A549 (cell line): ENCODE data around the gene LAMTOR4. TPM values are rescaled to one million over a fixed set of nuclear protein-coding genes. Genes with fewer than 3 reads are reported as not detected.
"Not testable (repeated sequence)": the region's sequence is repeated elsewhere in the genome, so short reads cannot be mapped to it uniquely, and the experiment has no call there.

ENCODE experiments used
- ATAC-seq, 2 experiments: fragments of 200-7000 bp in 1 of 2; fragments of >200 bp in 1 of 2; cut with Nextera tagmentation in 1 of 2; cut with Tn5 transposase in 1 of 2; 3 replicates each; pipeline versions ENCODE4 v1.8.0 to v1.9.1; 2018 to 2020; ENCODE audit warnings: mild to moderate bottlenecking in 1 of 2, moderate library complexity in 1 of 2
- CTCF ChIA-PET: fragments of 300-600 bp; sonication (Branson Sonifier 250); formaldehyde crosslinking; extraction: SDS; loops from one replicate; lab custom pipeline; 2021; ENCODE audit warnings: antibody characterized with exemption, inconsistent platforms; lab: Yijun Ruan, JAX
- POLR2A ChIA-PET: fragments of 350-600 bp; formaldehyde crosslinking; extraction: SDS; loops from one replicate; lab custom pipeline; 2021; ENCODE audit warnings: antibody characterized with exemption, inconsistent platforms; lab: Yijun Ruan, JAX
- DNase-seq, 2 experiments: peaks; one replicate each; pipeline versions ENCODE4 v3.0.0 to v3.0.0-alpha.2; 2011 to 2016; ENCODE audit warnings: low read depth in 1 of 2, low spot score in 1 of 2
- FAIRE-seq: peaks from 2 replicates; lab custom pipeline; 2011; peaks lifted over from hg19 to GRCh38; lab: Jason Lieb, UNC
- H3K27ac ChIP-seq, 2 experiments: fragments of >200 bp; sonication (Bioruptor Twin); formaldehyde crosslinking; 3 replicates each; pipeline ENCODE4 v1.5.1; 2016 to 2017
- H3K4me1 ChIP-seq: fragments of >200 bp; sonication (Bioruptor Twin); formaldehyde crosslinking; 3 replicates; pipeline ENCODE4 v1.6.1; 2016
- H3K4me2 ChIP-seq: fragments of >200 bp; sonication (Bioruptor Twin); formaldehyde crosslinking; 3 replicates; pipeline ENCODE4 v1.6.1; 2016
- H3K4me3 ChIP-seq: fragments of >200 bp; sonication (Bioruptor Twin); formaldehyde crosslinking; 3 replicates; pipeline ENCODE4 v1.5.1; 2016
- H3K9me3 ChIP-seq: fragments of >200 bp; sonication (Bioruptor Twin); formaldehyde crosslinking; 3 replicates; pipeline ENCODE4 v1.6.1; 2016
- CHD2 ChIP-seq: fragments of 150-350 bp; IDR thresholded peaks from 2 replicates; pipeline ENCODE4 v1.6.1; 2014; ENCODE audit warnings: low read length; ENCODE audit not compliant: partially characterized antibody
- CHD4 ChIP-seq: fragments of 200-600 bp; sonication (generic); IDR thresholded peaks from 2 replicates; pipeline ENCODE4 v1.6.1; 2016; ENCODE audit warnings: antibody characterized with exemption, mild to moderate bottlenecking, borderline replicate concordance
- EHMT2 ChIP-seq: fragments of 200-600 bp; sonication (generic); IDR thresholded peaks from 2 replicates; pipeline ENCODE4 v1.6.1; 2016; ENCODE audit warnings: antibody characterized with exemption, low read depth, mild to moderate bottlenecking, moderate library complexity
- FOXS1 ChIP-seq: fragments of 250-450 bp; sonication (Bioruptor Pico); IDR thresholded peaks from 2 replicates; pipeline ENCODE4 v1.5.0; 2020; ENCODE audit warnings: mild to moderate bottlenecking, moderate library complexity
- HOXA7 ChIP-seq: fragments of 250-450 bp; sonication (Bioruptor Pico); IDR thresholded peaks from 2 replicates; pipeline ENCODE4 v1.5.0; 2020; ENCODE audit warnings: mild to moderate bottlenecking, moderate library complexity
- HOXB13 ChIP-seq: fragments of 250-450 bp; sonication (Bioruptor Pico); IDR thresholded peaks from 2 replicates; pipeline ENCODE4 v1.5.0; 2020; ENCODE audit warnings: low read depth, mild to moderate bottlenecking, moderate library complexity
- MAFK ChIP-seq: fragments of 450-650 bp; IDR thresholded peaks from 2 replicates; pipeline ENCODE4 v1.6.1; 2014; ENCODE audit not compliant: partially characterized antibody
- MAZ ChIP-seq: fragments of 150-350 bp; IDR thresholded peaks from 2 replicates; pipeline ENCODE4 v1.6.1; 2014; ENCODE audit warnings: antibody characterized with exemption, low read depth, low read length, borderline replicate concordance
- MYC ChIP-seq: IDR thresholded peaks from 2 replicates; pipeline ENCODE4 v1.6.1; 2012; ENCODE audit warnings: mild to moderate bottlenecking, inconsistent platforms, low read length, improper control_type of control experiment, borderline replicate concordance
- RAD21 ChIP-seq, 2 experiments: fragments of >200 bp in 1 of 2; sonication (Bioruptor Twin) in 1 of 2; formaldehyde crosslinking in 1 of 2; IDR thresholded peaks in 1 of 2; conservative IDR thresholded peaks in 1 of 2; 2 replicates in 1 of 2; 3 replicates in 1 of 2; pipeline ENCODE4 v1.6.1; 2012 to 2018; ENCODE audit warnings: inconsistent platforms in 1 of 2
- RCOR1 ChIP-seq: fragments of 150-350 bp; IDR thresholded peaks from 2 replicates; pipeline ENCODE4 v1.6.1; 2014; ENCODE audit warnings: antibody characterized with exemption, low read length, low read depth
- RNF2 ChIP-seq: fragments of 200-600 bp; sonication (generic); IDR thresholded peaks from 2 replicates; pipeline ENCODE4 v1.6.1; 2016; ENCODE audit warnings: low read depth, mild to moderate bottlenecking, antibody characterized with exemption, moderate library complexity, borderline replicate concordance
- SREBF2 ChIP-seq: fragments of 450-650 bp; IDR thresholded peaks from 2 replicates; pipeline ENCODE4 v1.6.1; 2014; ENCODE audit warnings: mild to moderate bottlenecking, moderate library complexity
- WGBS: methylation state at CpG from one replicate; pipeline ENCODE4 v1.1.6; 2017; ENCODE audit errors: missing lambda C conversion rate; 5-methylcytosine and 5-hydroxymethylcytosine counted together
- polyA plus RNA-seq, 4 experiments: library from polyadenylated mRNA; depleted of rRNA in 3 of 4; stranded (reverse); fragments of >200 nt; fragmentation: RNase III in 1 of 4; extraction: RNeasy Plus Mini Kit Qiagen cat#74134 plus additional on column Dnase treatment in 1 of 4; gene quantifications; 2 replicates in 3 of 4; 3 replicates in 1 of 4; pipeline ENCODE4 v1.2.3, GENCODE V29; 2011 to 2017
- TF ChIP-seq, protein P1 (sequence below): IDR thresholded peaks from 2 replicates; pipeline ENCODE4 v1.6.1; 2012
- TF ChIP-seq, protein P2 (sequence below): fragments of >200 bp; sonication (Bioruptor Twin); formaldehyde crosslinking; IDR thresholded peaks from 3 replicates; pipeline ENCODE4 v1.6.1; 2016

Gene LAMTOR4
- polyA plus RNA-seq, 2 of the 4 experiments (the other 2 are of a cell fraction): 123 to 177 TPM

DNA sequence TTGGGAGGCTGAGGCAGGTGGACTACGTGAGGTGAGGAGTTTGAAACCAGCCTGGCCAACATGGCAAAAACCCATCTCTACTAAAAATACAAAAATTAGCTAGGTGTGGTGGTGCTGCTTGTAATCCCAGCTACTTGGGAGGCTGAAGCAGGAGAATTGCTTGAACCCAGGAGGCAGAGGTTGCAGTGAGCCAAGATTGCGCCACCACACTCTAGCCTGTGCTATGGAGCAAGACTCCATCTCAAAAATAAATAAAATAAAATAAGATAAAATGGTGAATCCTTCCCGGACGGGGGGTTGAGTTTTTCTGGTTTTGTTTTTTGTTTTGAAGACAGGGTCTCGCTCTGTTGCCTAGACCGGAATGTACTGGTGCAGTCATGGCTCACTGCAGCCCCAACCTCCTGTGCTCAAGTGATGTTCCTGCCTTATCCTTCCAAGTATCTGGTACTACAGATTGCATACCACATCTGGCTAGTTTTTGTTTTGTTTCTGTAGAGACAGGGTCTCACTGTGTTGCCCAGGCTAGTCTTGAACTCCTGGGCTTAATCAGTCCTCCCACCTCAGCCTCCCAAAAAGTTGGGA is 43.7 kb downstream of the LAMTOR4 start:
- WGBS: 91% methylated on average over 6 of the region's 6 CpGs
- H3K4me2 ChIP-seq, DNase-seq, H3K4me3 ChIP-seq, H3K27ac ChIP-seq, H3K4me1 ChIP-seq, H3K9me3 ChIP-seq, ATAC-seq, FAIRE-seq, POLR2A ChIA-PET: not testable (repeated sequence)
- CTCF ChIA-PET: interaction anchor here (2.7 kb wide), 1 partner anchor 59 kb away, joined by 14 read pairs; no protein-coding TSS in a partner anchor

DNA sequence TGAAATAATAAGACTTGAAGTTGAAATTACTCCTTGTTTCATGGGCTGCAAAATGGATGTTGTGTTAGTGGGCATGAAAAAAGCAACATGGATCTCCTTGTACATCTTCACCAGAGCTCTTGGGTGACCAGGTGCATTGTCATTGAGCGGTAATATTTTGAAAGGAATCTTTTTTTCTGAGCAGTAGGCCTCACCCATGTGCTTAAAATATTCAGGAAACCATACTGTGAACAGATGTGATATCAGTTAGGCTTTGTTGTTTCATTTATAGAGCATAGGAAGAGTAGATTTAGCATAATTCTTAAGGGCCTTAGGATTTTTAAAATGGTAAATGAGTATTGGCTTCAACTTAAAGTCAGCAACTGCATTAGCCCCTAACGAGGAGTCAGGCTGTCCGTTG is 44.3 kb downstream of the LAMTOR4 start:
- no peak for ATAC-seq
- POLR2A ChIA-PET: interaction anchor here (1.4 kb wide), 1 partner anchor 44 kb away, joined by 7 read pairs; the partner anchor contains the start of gene LAMTOR4

DNA sequence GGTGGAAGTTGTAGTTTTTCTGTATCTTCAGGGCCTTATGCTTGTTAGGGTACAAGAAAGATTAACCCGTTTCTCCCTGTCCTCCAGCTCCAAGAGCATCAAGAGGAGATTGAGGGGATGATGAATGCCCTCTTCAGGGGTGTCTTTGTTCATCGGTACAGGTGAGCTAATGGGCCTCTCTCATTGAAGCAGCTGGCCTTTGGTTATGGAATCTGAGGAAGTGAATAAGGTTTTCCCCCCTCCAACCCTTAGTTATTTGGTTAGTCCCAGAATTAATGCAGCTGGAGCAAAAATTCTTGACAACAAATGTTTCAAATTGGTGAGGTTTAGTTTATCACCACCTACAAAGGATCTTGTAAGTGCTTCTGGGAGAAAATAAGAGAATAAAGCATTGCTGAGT is 46.5 kb downstream of the LAMTOR4 start:
- no peak for ATAC-seq
- H3K27ac ChIP-seq: no peak overlapping the region
- no peaks in the 10 kb centered on the region for H3K9me3 ChIP-seq
- WGBS: 68% methylated on average over 2 of the region's 2 CpGs
- peaks cover 2% of the 10 kb centered on the region; the same call in 2 of the 3 replicates for H3K4me1 ChIP-seq
- ChIA-PET CTCF (interaction anchor here (0.9 to 2.1 kb wide), 4 partner anchors 9 to 62 kb away, joined by 3 to 11 read pairs (median 6); no protein-coding TSS in a partner anchor), POLR2A (no interaction called here)
- no peak overlapping the region for H3K4me2 ChIP-seq
- FAIRE-seq: no peak
- no peak overlapping the region for H3K4me3 ChIP-seq
- DNase-seq: no peak
- TF ChIP-seq, protein P1, sequence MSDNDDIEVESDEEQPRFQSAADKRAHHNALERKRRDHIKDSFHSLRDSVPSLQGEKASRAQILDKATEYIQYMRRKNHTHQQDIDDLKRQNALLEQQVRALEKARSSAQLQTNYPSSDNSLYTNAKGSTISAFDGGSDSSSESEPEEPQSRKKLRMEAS: no peak
- no peak for TF ChIP-seq RNF2
- no peak for TF ChIP-seq MYC
- TF ChIP-seq FOXS1 (CRISPR knock-in tag): no peak
- TF ChIP-seq CHD4: no peak
- TF ChIP-seq MAFK: no peak
- no peak for TF ChIP-seq EHMT2
- TF ChIP-seq SREBF2: no peak
- TF ChIP-seq RAD21 (conservative IDR thresholded peaks at IDR 0.05 in 1 of 2, IDR thresholded peaks at IDR 0.05 in 1 of 2): no peak
- TF ChIP-seq CHD2: no peak
- TF ChIP-seq HOXA7 (CRISPR knock-in tag): no peak

More for the DNA sequence above, 44.3 kb downstream of the LAMTOR4 start:
- no peak for FAIRE-seq
- H3K4me2 ChIP-seq: no peak overlapping the region
- H3K9me3 ChIP-seq: no peaks in the 10 kb centered on the region
- H3K27ac ChIP-seq: no peak overlapping the region
- H3K4me1 ChIP-seq: peaks cover 4% of the 10 kb centered on the region; the same call in 2 of the 3 replicates
- TF ChIP-seq MAZ (no peak), RCOR1 (no peak), HOXB13 (CRISPR knock-in tag) (no peak)
- TF ChIP-seq, protein P2, sequence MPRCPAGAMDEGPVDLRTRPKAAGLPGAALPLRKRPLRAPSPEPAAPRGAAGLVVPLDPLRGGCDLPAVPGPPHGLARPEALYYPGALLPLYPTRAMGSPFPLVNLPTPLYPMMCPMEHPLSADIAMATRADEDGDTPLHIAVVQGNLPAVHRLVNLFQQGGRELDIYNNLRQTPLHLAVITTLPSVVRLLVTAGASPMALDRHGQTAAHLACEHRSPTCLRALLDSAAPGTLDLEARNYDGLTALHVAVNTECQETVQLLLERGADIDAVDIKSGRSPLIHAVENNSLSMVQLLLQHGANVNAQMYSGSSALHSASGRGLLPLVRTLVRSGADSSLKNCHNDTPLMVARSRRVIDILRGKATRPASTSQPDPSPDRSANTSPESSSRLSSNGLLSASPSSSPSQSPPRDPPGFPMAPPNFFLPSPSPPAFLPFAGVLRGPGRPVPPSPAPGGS: no peak
- 86% methylated on average over 3 of the region's 3 CpGs for WGBS
- DNase-seq: no peak
- CTCF ChIA-PET: interaction anchor here (2.7 kb wide), 1 partner anchor 60 kb away, joined by 14 read pairs; no protein-coding TSS in a partner anchor
- no peak overlapping the region for H3K4me3 ChIP-seq

DNA sequence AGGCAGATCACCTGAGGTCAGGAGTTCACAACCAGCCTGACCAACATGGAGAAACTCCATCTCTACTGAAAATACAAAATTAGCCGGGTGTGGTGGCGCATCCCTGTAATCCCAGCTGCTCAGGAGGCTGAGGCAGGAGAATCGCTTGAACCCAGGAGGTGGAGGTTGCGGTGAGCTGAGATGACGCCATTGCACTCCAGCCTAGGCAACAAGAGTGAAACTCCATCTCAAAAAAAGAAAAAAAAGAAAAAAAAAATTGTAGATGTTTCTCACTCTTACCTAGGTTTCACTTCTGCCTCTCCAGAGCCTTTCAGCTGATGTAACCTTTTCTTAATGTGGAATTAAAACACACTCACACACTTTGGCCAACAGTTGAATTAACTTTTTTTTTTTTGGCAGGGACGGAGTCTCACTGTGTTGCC is 47.2 kb downstream of the LAMTOR4 start:
- DNase-seq, H3K27ac ChIP-seq, POLR2A ChIA-PET, FAIRE-seq, ATAC-seq, H3K4me3 ChIP-seq, H3K9me3 ChIP-seq, H3K4me1 ChIP-seq, H3K4me2 ChIP-seq: not testable (repeated sequence)
- 88% methylated on average over 6 of the region's 6 CpGs for WGBS
- CTCF ChIA-PET: interaction anchor here (0.7 to 2.1 kb wide), 2 partner anchors 63 to 510 kb away, joined by 3 to 11 read pairs; no protein-coding TSS in a partner anchor
